Measurements from ENCODE around the gene DENND6A. TPM values are rescaled to one million over a fixed set of nuclear protein-coding genes. Genes with fewer than 3 reads are reported as not detected.
"Not testable (repeated sequence)": the region's sequence is repeated elsewhere in the genome, so short reads cannot be mapped to it uniquely, and the experiment has no call there.

Gene DENND6A
- total RNA-seq, 1 donor from 2014 or later: 29.7 TPM

- Histone ChIP-seq H3K36me3 (ENCODE audit: control insufficient read depth in 3 of 3, insufficient read depth in 3 of 3, low read length in 3 of 3) (peaks cover 0 to 6% (median 6%) of the 10 kb centered on the region in 3 donors), H3K27ac (ENCODE audit: low read depth, low read length) (no peak overlapping the region), H3K27me3 (ENCODE audit: control insufficient read depth in 3 of 3, insufficient read depth in 3 of 3, low read length in 3 of 3) (no peaks in the 10 kb centered on the region), H3K9ac (ENCODE audit: low read depth in 1 of 3, low read length in 3 of 3) (no peak overlapping the region), H3K9me3 (ENCODE audit: control insufficient read depth in 3 of 3, low read length in 3 of 3) (no peaks in the 10 kb centered on the region), H3K4me1 (ENCODE audit: control insufficient read depth in 3 of 3, insufficient read depth in 3 of 3, low read length in 3 of 3) (no peaks in the 10 kb centered on the region), H3K4me3 (ENCODE audit: low read length in 3 of 3) (no peak overlapping the region)
Measured at GRCh38 chr3:57654267-57654666, 38.6 kb downstream of the DENND6A start.

GRCh38 chr3:57652203-57652602, 40.7 kb downstream of the DENND6A start:
- peaks cover 0 to 2% (median 0%) of the 10 kb centered on the region in 3 donors for H3K4me1 ChIP-seq (ENCODE audit: control insufficient read depth in 3 of 3, insufficient read depth in 3 of 3, low read length in 3 of 3)
- H3K27me3 ChIP-seq (ENCODE audit: control insufficient read depth in 3 of 3, insufficient read depth in 3 of 3, low read length in 3 of 3): no peaks in the 10 kb centered on the region
- H3K9me3 ChIP-seq (ENCODE audit: control insufficient read depth in 3 of 3, low read length in 3 of 3): no peaks in the 10 kb centered on the region
- H3K9ac ChIP-seq (ENCODE audit: low read depth in 1 of 3, low read length in 3 of 3): no peak overlapping the region
- H3K27ac ChIP-seq (ENCODE audit: low read depth, low read length): no peak overlapping the region
- peaks cover 2 to 15% (median 10%) of the 10 kb centered on the region in 3 donors for H3K36me3 ChIP-seq (ENCODE audit: control insufficient read depth in 3 of 3, insufficient read depth in 3 of 3, low read length in 3 of 3)
- H3K4me3 ChIP-seq (ENCODE audit: low read length in 3 of 3): no peak overlapping the region

DNA sequence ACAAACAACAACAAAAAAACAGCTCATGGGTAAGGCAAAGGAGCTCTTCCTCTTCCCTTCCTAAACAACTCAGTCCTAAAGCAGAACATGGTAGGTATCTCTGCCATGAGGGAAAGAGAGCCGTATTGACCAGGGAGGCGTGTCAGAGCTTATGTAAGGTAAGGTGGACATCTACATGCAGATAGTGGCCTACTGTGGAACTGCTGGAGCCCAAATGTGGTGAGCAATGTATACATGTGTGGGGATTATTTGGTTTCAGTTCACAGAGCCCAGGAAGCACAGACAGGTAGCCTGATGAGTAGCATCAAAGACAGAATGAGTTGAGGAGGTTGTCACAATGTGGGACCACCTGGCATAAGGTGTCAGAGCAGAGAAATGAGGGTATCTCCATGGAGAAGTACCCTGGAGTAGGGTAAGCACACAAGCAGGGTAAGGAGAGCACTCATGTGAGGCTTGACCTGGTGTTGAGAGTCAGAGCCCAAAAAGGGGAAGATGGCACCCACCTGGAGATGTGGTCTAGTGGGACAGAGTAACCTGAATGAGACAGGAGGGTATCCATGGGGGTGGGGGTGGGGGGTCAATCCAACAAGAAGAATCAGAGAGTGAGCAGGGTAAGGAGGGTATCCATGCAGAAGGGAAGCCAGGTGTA, 45.5 kb downstream of the DENND6A start:
- Histone ChIP-seq H3K36me3 (ENCODE audit: control insufficient read depth in 3 of 3, insufficient read depth in 3 of 3, low read length in 3 of 3) (peaks cover 2 to 28% (median 11%) of the 10 kb centered on the region in 3 donors), H3K27ac (ENCODE audit: low read depth, low read length) (no peak overlapping the region), H3K4me3 (ENCODE audit: low read length in 3 of 3) (no peak overlapping the region), H3K9me3 (ENCODE audit: control insufficient read depth in 3 of 3, low read length in 3 of 3) (no peaks in the 10 kb centered on the region), H3K4me1 (ENCODE audit: control insufficient read depth in 3 of 3, insufficient read depth in 3 of 3, low read length in 3 of 3) (peaks cover 0 to 3% (median 0%) of the 10 kb centered on the region in 3 donors), H3K27me3 (ENCODE audit: control insufficient read depth in 3 of 3, insufficient read depth in 3 of 3, low read length in 3 of 3) (no peaks in the 10 kb centered on the region), H3K9ac (ENCODE audit: low read depth in 1 of 3, low read length in 3 of 3) (no peak overlapping the region)

GRCh38 chr3:57646723-57647122, 46.2 kb downstream of the DENND6A start:
- Histone ChIP-seq H3K4me1 (ENCODE audit: control insufficient read depth in 3 of 3, insufficient read depth in 3 of 3, low read length in 3 of 3) (peaks cover 0 to 3% (median 0%) of the 10 kb centered on the region in 3 donors), H3K36me3 (ENCODE audit: control insufficient read depth in 3 of 3, insufficient read depth in 3 of 3, low read length in 3 of 3) (peaks cover 2 to 32% (median 14%) of the 10 kb centered on the region in 3 donors), H3K4me3 (ENCODE audit: low read length in 3 of 3) (no peak overlapping the region), H3K27ac (ENCODE audit: low read depth, low read length) (no peak overlapping the region), H3K9ac (ENCODE audit: low read depth in 1 of 3, low read length in 3 of 3) (no peak overlapping the region), H3K9me3 (ENCODE audit: control insufficient read depth in 3 of 3, low read length in 3 of 3) (no peaks in the 10 kb centered on the region), H3K27me3 (ENCODE audit: control insufficient read depth in 3 of 3, insufficient read depth in 3 of 3, low read length in 3 of 3) (no peaks in the 10 kb centered on the region)

DNA sequence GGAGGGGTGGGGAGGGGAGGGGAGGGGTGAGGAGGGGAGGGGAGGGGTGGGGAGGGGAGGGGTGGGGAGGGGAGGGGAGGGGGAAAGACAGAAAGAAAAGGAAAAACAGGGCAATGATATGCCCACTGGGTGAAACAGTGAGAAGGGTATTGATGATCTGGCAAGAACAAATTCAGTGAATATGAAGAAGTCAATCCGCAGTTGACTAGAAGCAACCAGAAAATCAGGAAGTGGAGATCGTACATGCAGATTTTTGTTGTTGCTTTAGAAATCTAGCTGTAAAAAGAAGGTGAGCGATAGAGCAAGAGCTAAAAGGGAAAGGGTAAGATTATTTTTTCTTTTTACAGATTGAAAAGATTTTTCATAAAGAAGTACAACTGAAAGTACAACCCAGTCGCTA, 48.1 kb downstream of the DENND6A start:
- peaks cover 0 to 3% (median 0%) of the 10 kb centered on the region in 3 donors for H3K4me1 ChIP-seq (ENCODE audit: control insufficient read depth in 3 of 3, insufficient read depth in 3 of 3, low read length in 3 of 3)
- H3K27me3 ChIP-seq (ENCODE audit: control insufficient read depth in 3 of 3, insufficient read depth in 3 of 3, low read length in 3 of 3): no peaks in the 10 kb centered on the region
- peaks cover 3 to 35% (median 22%) of the 10 kb centered on the region in 3 donors for H3K36me3 ChIP-seq (ENCODE audit: control insufficient read depth in 3 of 3, insufficient read depth in 3 of 3, low read length in 3 of 3)
- H3K9ac ChIP-seq (ENCODE audit: low read depth in 1 of 3, low read length in 3 of 3): no peak overlapping the region
- no peaks in the 10 kb centered on the region for H3K9me3 ChIP-seq (ENCODE audit: control insufficient read depth in 3 of 3, low read length in 3 of 3)
- no peak overlapping the region for H3K4me3 ChIP-seq (ENCODE audit: low read length in 3 of 3)
- no peak overlapping the region for H3K27ac ChIP-seq (ENCODE audit: low read depth, low read length)

GRCh38 chr3:57637391-57637790, 55.5 kb downstream of the DENND6A start:
- Histone ChIP-seq H3K9ac (ENCODE audit: low read depth in 1 of 3, low read length in 3 of 3) (no peak overlapping the region), H3K36me3 (ENCODE audit: control insufficient read depth in 3 of 3, insufficient read depth in 3 of 3, low read length in 3 of 3) (peaks cover 7 to 41% (median 29%) of the 10 kb centered on the region in 3 donors), H3K27me3 (ENCODE audit: control insufficient read depth in 3 of 3, insufficient read depth in 3 of 3, low read length in 3 of 3) (no peaks in the 10 kb centered on the region)

GRCh38 chr3:57634259-57634658, 58.6 kb downstream of the DENND6A start:
- not testable (repeated sequence) for H3K9me3 ChIP-seq (ENCODE audit: control insufficient read depth in 3 of 3, low read length in 3 of 3); H3K27me3 ChIP-seq (ENCODE audit: control insufficient read depth in 3 of 3, insufficient read depth in 3 of 3, low read length in 3 of 3); H3K4me1 ChIP-seq (ENCODE audit: control insufficient read depth in 3 of 3, insufficient read depth in 3 of 3, low read length in 3 of 3); H3K9ac ChIP-seq (ENCODE audit: low read depth in 1 of 3, low read length in 3 of 3); H3K4me3 ChIP-seq (ENCODE audit: low read length in 3 of 3); H3K27ac ChIP-seq (ENCODE audit: low read depth, low read length)
- H3K36me3 ChIP-seq (ENCODE audit: control insufficient read depth in 3 of 3, insufficient read depth in 3 of 3, low read length in 3 of 3): peaks cover 3 to 44% (median 33%) of the 10 kb centered on the region in 3 donors

More at GRCh38 chr3:57637391-57637790, 55.5 kb downstream of the DENND6A start:
- no peaks in the 10 kb centered on the region for H3K9me3 ChIP-seq (ENCODE audit: control insufficient read depth in 3 of 3, low read length in 3 of 3)
- no peak overlapping the region for H3K27ac ChIP-seq (ENCODE audit: low read depth, low read length)
- H3K4me3 ChIP-seq (ENCODE audit: low read length in 3 of 3): no peak overlapping the region
- no peaks in the 10 kb centered on the region for H3K4me1 ChIP-seq (ENCODE audit: control insufficient read depth in 3 of 3, insufficient read depth in 3 of 3, low read length in 3 of 3)

DNA sequence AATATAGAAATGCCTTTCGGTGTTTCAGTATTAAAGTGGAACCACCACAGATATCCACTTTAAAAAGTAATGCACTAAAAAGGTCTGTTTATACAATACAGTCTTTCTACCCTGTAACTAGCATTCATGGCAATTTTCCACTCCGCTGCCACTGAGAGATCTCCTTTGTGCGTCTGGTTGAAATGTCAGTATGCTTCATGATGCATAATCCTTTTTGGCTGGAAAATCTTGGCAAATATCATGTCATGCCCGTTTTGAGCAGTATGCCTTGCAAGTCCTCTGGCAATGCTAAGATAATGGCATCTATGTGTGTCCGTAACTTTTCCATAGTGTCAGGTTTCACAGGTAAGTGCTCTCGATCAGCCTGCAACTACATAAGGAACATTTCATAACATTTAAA, 64.9 kb downstream of the DENND6A start:
- H3K9me3 ChIP-seq (ENCODE audit: control insufficient read depth in 3 of 3, low read length in 3 of 3): no peaks in the 10 kb centered on the region
- no peak overlapping the region for H3K27ac ChIP-seq (ENCODE audit: low read depth, low read length)
- no peaks in the 10 kb centered on the region for H3K27me3 ChIP-seq (ENCODE audit: control insufficient read depth in 3 of 3, insufficient read depth in 3 of 3, low read length in 3 of 3)
- H3K36me3 ChIP-seq (ENCODE audit: control insufficient read depth in 3 of 3, insufficient read depth in 3 of 3, low read length in 3 of 3): peaks cover 5 to 44% (median 40%) of the 10 kb centered on the region in 3 donors
- peak overlapping the region in 1 of 3 donors; percentile 31 for H3K4me3 ChIP-seq (ENCODE audit: low read length in 3 of 3)
- peaks cover 0 to 5% (median 0%) of the 10 kb centered on the region in 3 donors for H3K4me1 ChIP-seq (ENCODE audit: control insufficient read depth in 3 of 3, insufficient read depth in 3 of 3, low read length in 3 of 3)
- H3K9ac ChIP-seq (ENCODE audit: low read depth in 1 of 3, low read length in 3 of 3): peak overlapping the region in 2 of 3 donors; percentile 18 to 21

DNA sequence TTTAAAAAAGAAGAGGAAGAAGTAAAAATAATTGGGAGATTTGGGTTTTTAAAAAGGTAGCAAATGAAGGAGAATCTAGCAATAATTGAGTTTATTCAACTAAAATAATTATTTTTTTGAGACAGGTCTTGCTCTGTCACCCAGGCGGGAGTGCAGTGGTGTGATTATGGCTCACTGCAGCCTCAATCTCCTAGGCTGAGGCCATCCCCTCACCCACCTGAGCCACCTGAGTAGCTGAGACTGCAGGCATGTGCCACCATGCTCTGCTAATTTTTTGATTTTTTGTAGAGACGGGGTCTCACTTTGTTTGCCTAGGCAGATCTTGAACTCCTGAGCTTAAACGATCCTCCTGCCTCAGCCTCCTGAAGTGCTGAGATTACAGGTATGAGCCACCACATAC, 68.1 kb downstream of the DENND6A start:
- Histone ChIP-seq H3K9me3 (ENCODE audit: control insufficient read depth in 3 of 3, low read length in 3 of 3) (no peaks in the 10 kb centered on the region), H3K36me3 (ENCODE audit: control insufficient read depth in 3 of 3, insufficient read depth in 3 of 3, low read length in 3 of 3) (peaks cover 5 to 30% (median 25%) of the 10 kb centered on the region in 3 donors), H3K27ac (ENCODE audit: low read depth, low read length) (no peak overlapping the region), H3K9ac (ENCODE audit: low read depth in 1 of 3, low read length in 3 of 3) (no peak overlapping the region), H3K27me3 (ENCODE audit: control insufficient read depth in 3 of 3, insufficient read depth in 3 of 3, low read length in 3 of 3) (no peaks in the 10 kb centered on the region), H3K4me1 (ENCODE audit: control insufficient read depth in 3 of 3, insufficient read depth in 3 of 3, low read length in 3 of 3) (peaks cover 0 to 5% (median 0%) of the 10 kb centered on the region in 3 donors), H3K4me3 (ENCODE audit: low read length in 3 of 3) (no peak overlapping the region)

- H3K36me3 ChIP-seq (ENCODE audit: control insufficient read depth in 3 of 3, insufficient read depth in 3 of 3, low read length in 3 of 3): peaks cover 0 to 16% (median 14%) of the 10 kb centered on the region in 3 donors
- H3K9me3 ChIP-seq (ENCODE audit: control insufficient read depth in 3 of 3, low read length in 3 of 3): no peaks in the 10 kb centered on the region
- H3K4me1 ChIP-seq (ENCODE audit: control insufficient read depth in 3 of 3, insufficient read depth in 3 of 3, low read length in 3 of 3): no peaks in the 10 kb centered on the region
- no peak overlapping the region for H3K4me3 ChIP-seq (ENCODE audit: low read length in 3 of 3)
- H3K27ac ChIP-seq (ENCODE audit: low read depth, low read length): no peak overlapping the region
- no peaks in the 10 kb centered on the region for H3K27me3 ChIP-seq (ENCODE audit: control insufficient read depth in 3 of 3, insufficient read depth in 3 of 3, low read length in 3 of 3)
- no peak overlapping the region for H3K9ac ChIP-seq (ENCODE audit: low read depth in 1 of 3, low read length in 3 of 3)
Measured at GRCh38 chr3:57622362-57622761, 70.5 kb downstream of the DENND6A start.
